GM18502 (cell line): Measurements from ENCODE around the gene BAD.
"Not testable (repeated sequence)": the region's sequence is repeated elsewhere in the genome, so short reads cannot be mapped to it uniquely, and the experiment has no call there.

Experiments
- ATAC-seq: cut with Tn5 transposase; IDR thresholded peaks from one replicate; pipeline ENCODE4 v1.9.1; 2021; ENCODE audit warnings: mild to moderate bottlenecking; ENCODE audit not compliant: unreplicated experiment, poor library complexity

The BAD gene

DNA sequence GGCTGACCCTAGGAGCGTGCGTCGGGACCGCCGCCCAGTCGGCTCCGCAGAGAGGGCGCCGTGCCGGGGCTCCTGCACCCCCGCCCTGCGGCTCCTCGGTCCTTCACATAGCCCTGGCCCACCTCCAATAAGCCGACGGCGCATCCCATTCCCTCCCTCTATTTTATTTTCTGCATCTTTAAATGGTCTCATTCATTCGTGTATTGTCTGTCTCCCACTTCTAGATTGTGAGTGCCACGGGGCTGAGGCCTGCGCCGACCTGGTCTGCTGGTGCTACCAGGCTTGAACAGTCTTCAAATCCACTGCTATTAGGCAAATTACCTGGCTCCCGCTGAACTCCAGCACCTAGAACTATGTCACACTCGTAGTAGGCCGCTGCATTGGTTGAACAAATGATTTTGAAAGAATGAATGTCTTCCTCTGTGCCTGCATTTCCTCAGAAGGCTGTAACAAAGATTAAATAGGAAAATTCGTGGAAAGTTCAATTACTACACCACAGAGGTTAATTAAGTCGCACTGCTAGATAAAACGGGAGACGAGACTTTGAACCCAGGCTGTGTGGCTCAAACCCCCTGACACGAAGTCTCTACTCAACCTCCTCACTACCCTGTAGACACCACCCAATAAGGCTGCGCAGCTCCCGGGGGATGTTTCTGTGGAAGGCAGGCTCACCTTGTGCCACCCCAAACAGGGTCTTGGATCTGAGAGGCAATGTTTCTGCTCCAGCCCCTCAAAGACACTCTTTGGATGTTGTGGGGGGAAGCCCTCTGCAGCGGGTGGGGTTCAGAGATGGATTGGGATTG is 36.5 kb downstream of the BAD start:
- no peak for ATAC-seq

DNA sequence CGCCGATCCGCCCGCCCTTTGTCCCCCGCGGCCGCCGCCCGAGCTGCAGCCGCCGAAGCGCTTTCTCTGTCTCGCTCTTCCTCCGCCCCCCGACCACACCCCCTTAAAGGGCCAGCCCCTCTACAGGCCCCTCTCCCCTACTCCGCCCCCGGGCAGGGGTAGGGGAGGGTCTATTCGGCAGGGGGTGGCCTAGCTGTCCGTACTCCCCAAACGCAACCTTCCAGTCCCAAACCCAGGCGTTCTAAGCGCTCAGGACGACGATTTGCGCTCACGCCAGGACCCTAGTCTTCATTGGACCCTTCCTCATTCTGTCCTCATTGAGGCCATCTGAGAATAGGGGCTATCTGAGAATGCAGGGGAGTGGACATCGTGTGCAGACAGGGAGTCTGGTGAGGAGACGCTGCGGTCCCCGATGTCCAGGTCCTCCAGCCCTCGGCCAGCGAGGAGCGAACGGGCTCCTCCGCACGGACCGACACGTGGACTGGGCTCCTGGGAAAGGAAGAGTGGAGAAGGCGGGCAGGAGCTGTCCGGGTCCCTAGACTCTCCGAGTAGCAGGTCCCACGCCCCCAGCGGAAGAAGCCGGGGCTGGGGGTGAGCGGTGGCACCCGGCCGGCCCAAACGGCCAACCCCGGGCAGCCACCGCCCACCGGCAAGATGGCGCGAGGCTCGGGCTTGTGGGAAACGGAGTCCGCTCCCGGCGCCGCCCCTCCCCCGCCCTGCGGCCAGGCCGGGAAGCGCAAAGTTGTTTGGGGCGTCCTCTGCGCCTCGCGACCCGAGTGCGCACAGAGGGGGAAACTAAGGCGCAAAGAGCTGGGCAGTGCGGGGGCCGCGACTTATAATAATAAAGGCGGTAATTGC is 37.4 kb downstream of the BAD start, which contains the start of gene PPP1R14B:
TSS of gene PPP1R14B (minus strand) at position 73 of the 858 bp plus-strand sequence. CDS start 270 bp downstream, outside the sequence.
- no peak for ATAC-seq

GRCh38 chr11:64246621-64246870 is 37.9 kb downstream of the BAD start:
- not testable (repeated sequence) for ATAC-seq

GRCh38 chr11:64245797-64246620 is 38.5 kb downstream of the BAD start:
- ATAC-seq, result no peak

- ATAC-seq, result no peak
Observed at GRCh38 chr11:64245401-64245796, 39.1 kb downstream of the BAD start.

DNA sequence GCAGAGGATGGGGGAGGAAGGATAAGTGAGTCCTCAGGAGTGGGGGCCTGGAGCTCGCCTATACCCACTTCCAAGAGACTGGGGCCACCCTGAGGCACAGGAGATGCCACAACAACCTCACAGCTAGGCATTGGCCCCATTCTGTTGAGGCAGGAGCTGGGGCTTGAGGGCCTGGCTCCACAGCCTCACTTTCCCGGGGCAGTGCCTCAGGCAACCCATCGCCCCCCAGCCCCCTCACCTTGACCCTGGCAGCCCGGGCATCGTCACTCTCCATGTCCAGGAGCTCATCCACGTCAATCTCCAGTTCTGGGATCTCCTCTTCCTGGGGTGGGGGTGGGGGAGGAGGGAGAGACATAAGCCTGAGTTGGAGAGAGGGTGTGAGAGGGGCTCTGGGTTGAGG is 39.5 kb downstream of the BAD start:
- ATAC-seq, result no peak

GRCh38 chr11:64244107-64244506 is 40.4 kb downstream of the BAD start:
- no peak for ATAC-seq

DNA sequence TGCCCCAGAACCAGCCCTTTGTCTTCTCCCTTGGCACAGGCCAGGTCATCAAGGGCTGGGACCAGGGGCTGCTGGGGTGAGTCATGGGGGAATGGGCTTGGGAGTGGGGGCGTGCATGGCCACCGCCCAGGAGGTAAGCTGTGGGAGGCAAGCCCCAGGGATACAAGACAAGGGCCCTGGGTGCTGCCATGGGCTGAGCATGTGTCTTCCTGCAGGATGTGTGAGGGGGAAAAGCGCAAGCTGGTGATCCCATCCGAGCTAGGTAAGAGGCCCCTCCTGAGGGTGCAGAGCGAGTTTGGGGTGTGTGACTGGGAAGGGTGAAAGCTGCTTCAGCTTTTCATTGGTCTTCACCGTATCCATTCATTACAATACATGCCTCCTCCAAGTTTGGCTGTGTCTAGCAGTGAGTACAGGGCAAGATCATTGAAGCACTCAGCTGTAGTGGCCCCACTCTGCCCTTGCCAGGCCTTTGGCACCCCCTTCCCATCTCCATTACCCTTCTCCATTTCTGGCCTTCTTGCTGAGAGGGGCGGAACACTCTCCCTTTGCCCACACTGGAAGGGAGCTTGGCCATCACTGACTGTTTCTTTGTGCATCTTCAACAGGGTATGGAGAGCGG is 41.1 kb downstream of the BAD start:
- ATAC-seq, result no peak

GRCh38 chr11:64241491-64242374 is 42.7 kb downstream of the BAD start:
- ATAC-seq, result peak; percentile 58

- peak; percentile 60 for ATAC-seq
Observed at GRCh38 chr11:64241241-64241490, 43.3 kb downstream of the BAD start.

- peak; percentile 53 for ATAC-seq
Observed at GRCh38 chr11:64240435-64241240, 43.8 kb downstream of the BAD start, which contains the start of gene FKBP2. FKBP2 (plus strand) TSS chr11:64241095; CDS start chr11:64242388, 1,293 bp downstream.

GRCh38 chr11:64239662-64240434 is 44.6 kb downstream of the BAD start:
- peak; percentile 9 for ATAC-seq

- no peak for ATAC-seq
Observed at GRCh38 chr11:64238999-64239398, 45.5 kb downstream of the BAD start.

GRCh38 chr11:64238076-64238475 is 46.4 kb downstream of the BAD start:
- ATAC-seq, result no peak

DNA sequence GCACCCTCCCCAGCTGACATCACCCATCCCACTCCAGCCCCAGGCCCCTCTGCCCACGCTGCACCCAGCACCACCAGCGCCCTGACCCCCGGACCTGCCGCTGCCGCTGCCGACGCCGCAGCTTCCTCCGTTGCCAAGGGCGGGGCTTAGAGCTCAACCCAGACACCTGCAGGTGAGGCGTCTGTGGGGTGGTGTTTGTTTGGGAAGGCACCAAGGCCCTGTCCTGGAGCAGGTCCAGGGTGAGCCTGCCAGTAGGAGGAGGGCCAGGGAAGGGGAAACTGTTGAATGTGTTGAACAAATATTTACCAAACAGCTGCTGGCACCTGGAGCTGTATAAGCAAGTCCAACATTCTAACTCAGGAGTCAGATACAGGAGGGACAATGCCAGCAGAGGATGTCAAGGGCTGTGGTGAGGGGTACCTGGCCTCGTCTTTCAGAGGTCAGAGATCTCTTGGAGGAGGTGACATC is 46.9 kb downstream of the BAD start:
- ATAC-seq, result no peak

- ATAC-seq, result no peak
Observed at GRCh38 chr11:64235437-64236161, 48.9 kb downstream of the BAD start.
